Cerebellar nuclear complex (tissue), 1 donor: ENCODE data around the gene SLC9A8.

Experiments
- DNase-seq, 2 experiments: peaks; one replicate each; lab custom pipeline; 2025; lab: John Stamatoyannopoulos, UW

The SLC9A8 gene

GRCh38 chr20:49880177-49880576 lies 67.5 kb downstream of the SLC9A8 start:
- DNase-seq: no peak

DNA sequence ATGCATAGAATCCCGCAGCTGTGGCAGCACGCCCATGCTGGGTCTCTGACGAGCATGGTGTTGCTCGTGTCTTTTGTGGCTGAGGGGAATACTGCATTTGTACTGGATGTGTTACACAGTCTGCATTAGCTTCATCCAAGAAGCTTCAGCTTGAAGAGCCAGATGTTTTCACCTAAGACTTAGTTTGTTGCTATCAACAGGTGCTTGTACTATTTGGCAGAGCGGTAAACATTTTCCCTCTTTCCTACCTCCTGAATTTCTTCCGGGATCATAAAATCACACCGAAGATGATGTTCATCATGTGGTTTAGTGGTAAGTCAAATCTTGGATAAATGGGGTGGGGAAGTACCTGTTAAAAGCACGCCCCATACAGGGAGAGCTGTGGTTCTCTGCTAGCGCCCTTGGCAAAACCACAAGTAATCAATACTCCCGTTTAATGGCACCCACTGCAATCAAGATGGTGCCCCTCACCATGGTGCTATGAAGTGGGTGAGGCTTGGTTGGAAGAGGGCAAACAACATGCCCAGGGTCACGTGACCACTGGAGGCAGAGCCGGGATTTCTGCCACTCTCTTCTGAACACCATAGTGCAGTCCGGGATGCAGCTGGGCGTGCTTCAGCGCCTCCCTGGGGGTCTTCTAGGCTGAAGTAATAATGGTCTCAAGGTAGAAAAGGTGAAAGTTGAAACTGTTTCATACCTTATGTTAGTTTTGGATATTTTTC lies 68.3 kb downstream of the SLC9A8 start:
- DNase-seq: no peak

DNA sequence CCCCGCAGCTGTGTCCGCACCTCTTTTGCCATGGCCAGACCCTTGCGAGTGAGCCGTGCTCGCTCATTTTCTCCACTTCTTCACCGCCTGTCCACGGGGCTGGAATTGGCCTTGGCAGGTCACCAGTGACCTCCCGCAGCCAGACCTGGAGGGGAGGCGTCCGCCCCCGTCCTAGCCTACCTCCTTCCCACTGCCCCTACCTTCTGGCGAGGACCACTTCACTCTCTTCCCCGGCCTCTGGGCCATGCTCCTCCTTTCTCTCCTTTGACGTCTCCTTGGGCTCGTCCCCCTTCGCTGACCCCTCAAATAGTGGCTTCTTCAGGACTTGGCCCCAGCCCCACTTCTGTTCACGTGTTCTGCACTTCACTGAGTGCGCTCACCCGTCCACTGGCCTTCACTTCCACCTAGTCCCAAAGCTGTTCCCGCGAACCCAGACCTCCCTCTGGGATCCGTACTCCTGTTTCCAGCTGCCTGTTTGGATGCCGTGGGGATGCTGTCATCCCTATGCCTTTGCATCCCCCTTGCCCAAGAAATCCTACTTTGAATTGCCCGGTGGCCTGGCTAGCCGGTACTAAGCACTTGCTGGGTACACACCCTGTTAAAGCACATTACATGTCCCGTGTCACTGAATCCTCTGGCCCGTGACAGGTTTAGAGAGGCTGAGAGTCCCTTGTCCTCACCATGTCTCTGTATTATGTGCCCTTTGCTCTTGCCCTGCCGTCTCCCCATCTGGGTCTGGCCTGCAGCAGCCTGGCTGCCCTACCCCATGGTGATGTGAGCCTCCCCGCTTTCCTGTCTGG lies 69.7 kb downstream of the SLC9A8 start:
- no peak for DNase-seq

- DNase-seq: no peak
Observed at GRCh38 chr20:49883246-49883802, 70.7 kb downstream of the SLC9A8 start.

DNA sequence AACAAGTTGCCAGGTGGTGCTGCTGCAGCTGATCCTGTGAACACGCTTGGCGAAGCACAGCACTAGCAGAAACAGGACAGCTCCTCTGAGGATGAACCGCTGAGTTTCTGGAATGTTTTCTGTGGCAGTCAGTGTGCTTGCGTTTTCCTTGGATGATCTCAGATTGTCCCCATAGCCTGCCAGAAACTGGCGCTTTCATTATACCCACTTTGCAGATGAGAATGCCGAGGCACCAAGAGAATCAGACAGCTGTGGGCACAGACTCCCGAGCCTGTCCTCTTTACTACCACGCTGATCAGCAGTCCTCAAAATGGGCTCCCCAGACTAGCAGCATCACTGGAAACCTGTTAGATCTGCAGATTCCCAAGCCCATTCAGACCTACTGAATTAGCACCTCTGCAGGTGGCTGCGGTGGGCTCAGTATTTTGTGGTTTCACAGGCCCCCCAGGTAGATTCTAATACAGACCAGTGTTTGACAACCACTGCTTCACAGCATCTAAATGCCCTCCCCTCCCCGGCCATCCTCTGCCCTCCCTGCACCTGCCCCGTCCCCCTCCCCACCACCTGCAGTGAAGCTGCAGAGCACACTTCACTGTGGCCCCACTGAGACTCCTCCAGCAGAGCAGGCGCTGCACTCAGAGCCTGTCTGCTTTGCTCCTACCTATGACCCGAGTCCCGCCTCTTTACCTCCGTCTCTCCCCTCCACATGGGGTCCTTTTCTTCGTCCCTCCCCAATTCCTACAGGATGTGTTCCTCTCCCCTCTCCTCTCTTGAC lies 73.1 kb downstream of the SLC9A8 start:
- no peak for DNase-seq

DNA sequence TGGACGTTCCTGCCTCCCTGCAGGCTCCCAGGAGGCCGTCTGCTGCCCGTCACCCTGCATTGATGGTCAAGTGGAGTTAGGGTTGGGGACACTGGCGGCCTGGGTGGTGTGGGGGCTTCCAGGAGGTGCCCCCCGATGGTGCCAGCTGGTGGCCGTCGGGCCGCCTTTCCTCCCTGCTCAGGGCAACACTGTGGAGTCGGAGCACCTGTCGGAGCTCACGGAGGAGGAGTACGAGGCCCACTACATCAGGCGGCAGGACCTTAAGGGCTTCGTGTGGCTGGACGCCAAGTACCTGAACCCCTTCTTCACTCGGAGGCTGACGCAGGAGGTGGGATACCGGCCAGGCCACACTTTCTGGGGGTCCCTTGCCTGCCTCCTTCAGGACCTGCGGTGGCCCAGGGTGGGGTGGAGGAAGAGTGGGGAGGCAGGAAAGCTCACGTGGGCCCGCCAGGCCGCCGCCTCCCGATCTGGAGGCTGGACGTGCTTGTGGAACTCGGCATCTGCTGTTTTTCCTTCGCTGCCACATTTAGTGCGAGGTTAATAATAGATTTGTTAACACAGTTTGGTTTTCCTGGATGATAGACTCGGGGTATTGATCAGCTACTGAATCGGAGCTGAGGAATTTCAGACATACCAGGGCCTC lies 74.1 kb downstream of the SLC9A8 start:
- DNase-seq: peak in 1 of 2 experiments; percentile 8

DNA sequence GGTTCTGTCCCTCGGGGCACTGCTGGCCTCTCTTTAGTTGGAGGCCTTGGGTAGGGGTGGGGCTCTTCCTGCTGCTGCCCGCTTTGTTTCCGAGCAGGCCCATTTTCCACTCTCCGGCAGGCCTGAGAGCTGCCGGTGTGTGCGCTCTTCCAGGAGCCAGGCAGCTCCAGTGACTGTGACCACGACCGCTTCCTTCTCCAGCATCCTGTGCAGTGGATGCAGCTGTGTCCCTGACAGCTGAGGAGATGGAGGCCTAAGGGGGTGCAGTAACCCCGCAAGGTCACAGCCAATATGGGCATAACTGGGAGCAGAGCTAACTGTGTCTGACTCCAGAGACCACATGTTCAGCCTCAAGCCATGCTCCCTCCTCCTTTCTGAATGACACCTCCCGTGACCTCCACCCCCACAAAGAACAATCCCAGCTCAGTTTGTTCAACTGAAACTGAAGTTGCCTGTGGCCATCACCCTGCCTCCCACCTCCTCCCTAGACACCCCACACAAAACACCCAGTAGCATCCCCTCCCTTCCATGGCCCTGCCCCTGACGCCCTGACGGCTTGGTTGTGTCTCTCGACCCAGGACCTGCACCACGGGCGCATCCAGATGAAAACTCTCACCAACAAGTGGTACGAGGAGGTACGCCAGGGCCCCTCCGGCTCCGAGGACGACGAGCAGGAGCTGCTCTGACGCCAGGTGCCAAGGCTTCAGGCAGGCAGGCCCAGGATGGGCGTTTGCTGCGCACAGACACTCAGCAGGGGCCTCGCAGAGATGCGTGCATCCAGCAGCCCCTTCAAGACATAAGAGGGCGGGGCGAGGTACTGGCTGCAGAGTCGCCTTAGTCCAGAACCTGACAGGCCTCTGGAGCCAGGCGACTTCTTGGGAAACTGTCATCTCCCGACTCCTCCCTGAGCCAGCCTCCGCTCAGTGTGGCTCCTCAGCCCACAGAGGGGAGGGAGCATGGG lies 74.9 kb downstream of the SLC9A8 start:
- DNase-seq: no peak

DNA sequence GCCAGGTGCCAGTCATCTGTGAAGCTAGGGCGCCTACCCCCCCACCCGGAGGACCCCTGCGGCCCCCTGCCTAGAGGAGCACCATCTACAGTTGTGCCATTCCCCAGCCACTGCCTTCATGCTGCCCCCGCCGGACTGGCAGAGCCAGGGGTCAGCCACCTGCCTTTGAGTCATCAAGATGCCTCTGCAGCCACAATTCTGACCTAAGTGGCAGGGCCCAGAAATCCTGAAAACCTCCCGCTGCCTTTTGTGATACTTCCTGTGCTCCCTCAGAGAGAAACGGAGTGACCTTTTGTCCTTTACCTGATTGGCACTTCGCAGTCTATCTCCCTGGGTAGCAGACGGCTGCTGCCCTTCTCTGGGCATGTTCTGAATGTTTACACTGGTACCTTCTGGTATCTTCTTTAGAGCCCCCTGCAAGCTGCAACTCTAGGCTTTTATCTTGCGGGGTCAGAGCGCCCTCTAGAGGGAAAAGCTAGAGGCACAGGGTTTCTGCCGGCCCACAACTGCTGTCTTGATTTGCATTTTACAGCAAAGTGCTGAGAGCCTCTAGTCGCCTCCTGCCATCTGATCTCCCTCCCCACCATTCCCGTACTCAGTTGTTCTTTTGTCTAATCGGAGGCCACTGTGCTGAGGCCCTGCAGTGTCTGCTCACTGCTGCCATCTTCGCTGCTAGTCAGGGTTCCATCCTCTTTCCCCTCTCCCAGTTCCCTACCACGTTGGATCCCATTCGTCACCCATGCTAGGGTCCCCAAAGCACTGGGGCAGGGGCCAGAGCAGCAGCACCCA lies 75.8 kb downstream of the SLC9A8 start:
- peak; percentile 38 to 80 for DNase-seq

DNA sequence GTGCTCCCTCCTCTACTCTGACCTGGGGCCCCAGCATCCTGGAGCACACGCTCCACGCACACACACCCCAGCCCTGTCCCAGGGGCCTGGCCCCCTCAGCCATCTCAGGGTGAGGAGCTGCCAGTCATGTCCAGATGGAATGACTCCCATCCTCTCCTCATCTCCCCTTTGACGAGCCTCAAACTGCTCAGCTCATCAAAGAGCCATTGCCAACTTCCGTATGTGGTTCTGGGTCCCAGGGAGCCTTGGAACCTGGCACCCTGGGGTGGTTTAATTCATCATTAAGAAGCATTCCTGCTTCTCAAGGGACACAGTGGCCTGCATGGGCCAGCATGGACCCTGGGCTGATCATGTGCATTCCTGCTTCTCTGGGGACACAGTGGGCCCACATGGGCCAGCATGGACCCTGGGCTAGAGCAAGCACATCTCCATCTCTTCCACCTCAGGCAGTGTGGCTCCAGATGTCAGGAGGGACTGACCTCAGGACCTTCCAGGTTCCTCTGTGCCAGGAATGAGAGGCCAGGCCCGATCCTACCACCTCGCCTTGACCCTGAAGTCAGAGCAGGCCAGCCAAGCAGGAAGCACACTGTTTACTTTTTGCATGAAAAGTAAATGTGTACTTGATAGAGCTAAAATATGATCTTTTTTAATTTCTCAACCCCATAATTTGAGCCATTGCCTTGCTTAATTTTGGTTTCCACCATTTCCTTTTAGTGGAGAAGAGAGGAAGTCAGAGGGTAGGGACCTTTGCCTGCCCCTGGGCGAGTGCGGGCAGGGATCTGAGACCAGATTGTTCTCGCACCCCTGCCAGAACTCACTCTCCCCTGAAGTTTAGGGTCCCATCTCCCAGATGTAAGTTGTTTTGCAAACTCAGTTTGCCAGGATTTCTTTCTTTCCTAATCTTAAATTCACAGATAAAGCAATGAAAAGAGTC lies 76.6 kb downstream of the SLC9A8 start:
- no peak for DNase-seq

GRCh38 chr20:49889935-49890333 lies 77.3 kb downstream of the SLC9A8 start:
- DNase-seq: no peak

- DNase-seq: no peak
Observed at GRCh38 chr20:49890471-49891361, 78.1 kb downstream of the SLC9A8 start.

DNA sequence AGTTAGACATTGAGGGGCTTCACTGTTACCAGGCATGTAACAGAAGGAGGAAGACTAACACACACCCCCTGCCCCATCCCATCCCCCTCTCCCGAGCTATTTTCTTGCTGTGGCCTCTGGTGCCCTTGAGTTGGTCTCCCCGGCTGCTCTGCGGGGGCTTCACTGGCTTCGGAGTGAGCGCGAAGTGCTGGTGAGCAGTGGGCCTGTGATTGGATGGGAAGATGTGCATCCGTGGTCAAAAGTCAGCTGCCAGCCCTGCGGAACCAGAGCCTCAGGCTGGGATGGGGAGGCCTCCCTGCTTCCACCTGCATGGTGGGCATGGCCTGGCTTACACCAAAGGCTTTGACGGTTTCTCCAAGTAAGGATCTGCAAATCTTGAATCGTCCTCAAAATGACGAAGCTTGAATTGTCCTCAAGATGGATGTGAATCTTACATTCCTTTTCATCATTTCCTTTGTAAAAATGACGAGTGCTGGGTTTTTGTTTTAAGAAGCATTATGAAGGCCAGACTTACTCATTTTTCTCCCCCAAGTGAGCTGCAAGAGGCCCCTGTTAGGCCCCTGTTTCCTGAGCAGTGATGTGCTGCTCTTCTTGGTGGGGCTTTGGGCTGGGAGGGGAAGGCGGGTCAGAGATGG lies 79.0 kb downstream of the SLC9A8 start:
- no peak for DNase-seq

- no peak for DNase-seq
Observed at GRCh38 chr20:49892260-49892659, 79.6 kb downstream of the SLC9A8 start.

DNA sequence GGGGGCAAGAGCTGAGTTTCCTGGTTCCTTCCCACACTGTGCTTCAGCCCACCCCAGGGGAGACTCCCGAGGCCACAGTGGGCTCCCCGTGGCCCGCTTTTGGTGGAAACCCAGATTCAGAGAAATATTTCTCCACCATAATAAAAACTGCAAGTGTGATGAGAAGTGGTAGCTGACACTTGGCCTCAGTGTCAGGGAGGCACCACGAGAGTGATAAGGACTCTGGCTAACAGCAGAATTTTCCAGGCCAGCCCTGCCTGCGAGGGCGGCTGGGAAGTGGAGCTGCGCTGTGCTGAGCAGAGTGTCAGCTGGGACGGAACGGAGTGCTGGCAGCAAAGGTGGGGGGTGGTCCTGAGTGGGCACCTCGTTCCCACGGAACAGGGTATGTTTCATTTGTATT lies 80.2 kb downstream of the SLC9A8 start:
- no peak for DNase-seq

GRCh38 chr20:49893242-49894072 lies 80.8 kb downstream of the SLC9A8 start:
- DNase-seq: no peak

DNA sequence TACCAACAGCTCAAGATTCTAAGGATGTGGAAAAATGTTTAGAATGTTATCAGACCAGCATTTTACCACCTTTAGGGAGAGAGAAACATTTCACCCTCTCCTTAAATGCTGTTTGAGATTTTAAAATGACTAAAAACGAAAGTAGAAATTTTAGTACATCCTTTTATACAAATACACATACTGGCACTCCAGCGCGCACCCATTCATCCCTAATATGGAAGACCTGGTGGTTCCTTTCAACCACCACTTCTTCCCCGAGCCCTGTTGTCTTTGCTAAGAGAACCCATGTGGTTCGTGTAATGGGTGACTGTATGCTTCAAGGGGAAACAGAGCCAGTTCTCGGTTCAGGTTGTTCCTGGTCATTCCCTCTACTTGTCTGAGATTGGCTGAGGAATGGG lies 81.4 kb downstream of the SLC9A8 start:
- DNase-seq: no peak
